Measurements from ENCODE around the gene RNF145.
"Not testable (repeated sequence)": the region's sequence is repeated elsewhere in the genome, so short reads cannot be mapped to it uniquely, and the experiment has no call there.

Gene RNF145

DNA sequence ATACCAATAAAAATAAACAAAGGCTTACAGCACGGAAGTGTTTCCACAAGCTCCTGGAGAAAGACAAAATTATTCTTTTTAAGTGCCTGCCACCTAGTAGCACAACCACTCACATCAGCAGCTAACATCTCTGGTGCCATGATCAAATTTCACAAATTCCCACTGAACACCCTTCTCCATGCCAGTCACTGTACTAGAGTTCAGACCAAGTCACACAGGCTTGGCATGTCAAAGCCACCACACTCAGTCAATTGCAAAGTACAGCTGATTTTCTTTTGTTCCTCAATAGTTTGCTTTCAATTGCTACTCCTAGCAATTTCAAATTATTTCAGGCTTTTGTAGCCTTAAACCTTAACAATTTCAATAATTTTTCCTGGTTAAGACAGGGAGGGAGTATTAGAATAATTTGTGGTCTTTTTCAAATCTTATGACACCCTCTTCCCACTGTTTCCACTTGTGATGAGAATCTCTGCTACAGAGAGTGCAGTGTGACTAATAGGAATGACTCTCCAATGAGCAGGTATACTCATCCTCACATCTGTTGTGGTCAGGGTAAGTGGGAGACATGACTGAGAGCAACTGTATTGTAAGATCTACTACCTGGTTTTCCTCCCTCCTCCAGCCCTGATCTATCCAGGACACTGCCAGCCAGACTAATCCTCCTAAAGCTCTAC lies 46.2 kb downstream of the RNF145 start:
- Histone ChIP-seq H3K4me3 (ENCODE audit: low read length) (no peak overlapping the region), H3K27me3 (ENCODE audit: control insufficient read depth, insufficient read depth, low read length) (no peaks in the 10 kb centered on the region), H3K36me3 (ENCODE audit: control insufficient read depth, insufficient read depth, low read length) (no peaks in the 10 kb centered on the region), H3K4me1 (ENCODE audit: control insufficient read depth, insufficient read depth, low read length) (no peaks in the 10 kb centered on the region), H3K9me3 (ENCODE audit: control insufficient read depth, low read length) (no peaks in the 10 kb centered on the region), H3K9ac (ENCODE audit: low read length) (no peak overlapping the region)

DNA sequence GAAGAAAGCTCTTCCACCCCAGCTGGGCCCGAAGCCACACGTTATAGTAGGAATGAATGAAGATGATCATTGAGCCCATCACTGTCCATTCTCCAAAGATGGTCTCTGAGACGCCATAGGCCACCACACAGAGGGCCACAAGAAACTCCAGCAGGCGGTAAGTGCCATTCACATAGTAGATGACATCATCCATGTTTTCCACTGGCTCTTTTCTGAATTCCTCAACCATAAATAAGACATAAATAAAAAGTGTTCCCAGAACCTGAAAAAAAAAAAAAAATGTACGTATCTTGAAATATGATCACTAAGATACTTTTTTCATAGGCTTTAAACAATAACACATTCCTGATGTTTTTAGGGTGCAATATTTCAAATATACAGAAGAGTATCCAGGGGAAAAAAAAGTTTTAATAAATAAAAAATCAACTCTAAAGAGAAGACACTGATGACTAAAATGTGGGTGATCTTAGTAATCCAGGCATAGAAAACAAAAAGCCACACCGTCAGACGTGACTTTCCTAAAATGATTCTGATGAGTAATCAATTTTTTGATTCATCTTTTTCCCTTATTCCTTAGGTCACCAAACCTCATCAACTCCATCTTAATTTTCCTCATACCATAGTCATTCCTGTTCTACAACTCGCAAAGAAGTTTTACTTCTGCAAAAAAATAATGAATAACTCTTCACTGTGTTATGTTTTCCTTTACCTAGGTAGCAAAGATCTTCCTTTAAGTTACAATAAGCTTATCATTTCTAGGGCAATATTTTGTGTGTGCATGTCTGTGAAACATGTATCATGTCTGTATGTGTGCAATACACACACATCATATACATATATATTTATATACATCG lies 47.8 kb downstream of the RNF145 start:
- Histone ChIP-seq H3K4me3 (ENCODE audit: low read length) (no peak overlapping the region), H3K9ac (ENCODE audit: low read length) (no peak overlapping the region), H3K36me3 (ENCODE audit: control insufficient read depth, insufficient read depth, low read length) (no peaks in the 10 kb centered on the region), H3K9me3 (ENCODE audit: control insufficient read depth, low read length) (no peaks in the 10 kb centered on the region), H3K4me1 (ENCODE audit: control insufficient read depth, insufficient read depth, low read length) (no peaks in the 10 kb centered on the region), H3K27me3 (ENCODE audit: control insufficient read depth, insufficient read depth, low read length) (no peaks in the 10 kb centered on the region)

- not testable (repeated sequence) for H3K36me3 ChIP-seq (ENCODE audit: control insufficient read depth, insufficient read depth, low read length); H3K9ac ChIP-seq (ENCODE audit: low read length); H3K27me3 ChIP-seq (ENCODE audit: control insufficient read depth, insufficient read depth, low read length); H3K4me3 ChIP-seq (ENCODE audit: low read length); H3K9me3 ChIP-seq (ENCODE audit: control insufficient read depth, low read length); H3K4me1 ChIP-seq (ENCODE audit: control insufficient read depth, insufficient read depth, low read length)
Observed at GRCh38 chr5:159158553-159159091, 50.7 kb downstream of the RNF145 start.

GRCh38 chr5:159157552-159157951 lies 51.8 kb downstream of the RNF145 start:
- Histone ChIP-seq H3K9ac (ENCODE audit: low read length) (no peak overlapping the region), H3K4me3 (ENCODE audit: low read length) (no peak overlapping the region), H3K9me3 (ENCODE audit: control insufficient read depth, low read length) (no peaks in the 10 kb centered on the region), H3K27me3 (ENCODE audit: control insufficient read depth, insufficient read depth, low read length) (no peaks in the 10 kb centered on the region), H3K36me3 (ENCODE audit: control insufficient read depth, insufficient read depth, low read length) (no peaks in the 10 kb centered on the region), H3K4me1 (ENCODE audit: control insufficient read depth, insufficient read depth, low read length) (no peaks in the 10 kb centered on the region)

DNA sequence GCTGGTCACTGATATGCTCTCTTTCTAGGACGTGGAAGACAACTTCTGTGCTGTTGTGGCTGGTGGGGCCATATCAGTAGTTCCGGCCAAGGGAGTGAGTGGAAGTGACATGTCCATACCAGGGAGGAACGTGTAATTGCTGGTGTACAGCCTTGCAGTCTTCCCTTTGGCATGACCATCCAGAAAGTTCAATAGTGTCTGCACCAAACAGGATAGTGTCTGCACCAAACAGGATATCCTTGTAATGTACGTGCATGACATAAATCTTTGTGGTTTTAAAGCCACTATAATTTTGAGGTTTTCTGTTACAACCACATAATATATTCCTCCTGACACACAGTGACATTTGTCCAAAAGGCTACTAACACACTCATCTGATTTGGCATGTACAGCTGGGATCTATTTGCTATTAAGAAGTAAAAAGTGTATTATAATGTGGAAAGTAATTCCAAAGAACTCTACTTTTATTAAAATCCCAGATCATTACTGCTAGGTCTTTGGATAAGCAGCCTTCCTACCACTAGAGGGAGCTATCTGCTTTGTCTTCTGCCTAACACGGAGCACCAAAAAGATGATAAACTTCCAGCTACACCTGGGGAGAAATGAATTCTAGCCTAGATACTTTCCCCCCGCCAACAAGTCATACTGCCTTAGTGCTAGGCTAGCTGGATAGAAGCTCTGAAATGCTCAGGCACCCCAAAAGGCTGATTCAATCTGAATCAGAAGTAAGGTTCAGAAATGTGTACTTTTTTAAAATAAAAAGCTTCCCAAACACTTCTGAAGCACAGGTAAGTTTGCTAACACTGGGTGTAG lies 52.7 kb downstream of the RNF145 start:
- no peaks in the 10 kb centered on the region for H3K4me1 ChIP-seq (ENCODE audit: control insufficient read depth, insufficient read depth, low read length)
- no peak overlapping the region for H3K9ac ChIP-seq (ENCODE audit: low read length)
- H3K4me3 ChIP-seq (ENCODE audit: low read length): no peak overlapping the region
- H3K27me3 ChIP-seq (ENCODE audit: control insufficient read depth, insufficient read depth, low read length): no peaks in the 10 kb centered on the region
- no peaks in the 10 kb centered on the region for H3K36me3 ChIP-seq (ENCODE audit: control insufficient read depth, insufficient read depth, low read length)
- no peaks in the 10 kb centered on the region for H3K9me3 ChIP-seq (ENCODE audit: control insufficient read depth, low read length)

GRCh38 chr5:159155960-159156359 lies 53.4 kb downstream of the RNF145 start:
- no peaks in the 10 kb centered on the region for H3K27me3 ChIP-seq (ENCODE audit: control insufficient read depth, insufficient read depth, low read length)
- no peak overlapping the region for H3K4me3 ChIP-seq (ENCODE audit: low read length)
- no peaks in the 10 kb centered on the region for H3K36me3 ChIP-seq (ENCODE audit: control insufficient read depth, insufficient read depth, low read length)
- H3K4me1 ChIP-seq (ENCODE audit: control insufficient read depth, insufficient read depth, low read length): no peaks in the 10 kb centered on the region
- H3K9ac ChIP-seq (ENCODE audit: low read length): no peak overlapping the region
- H3K9me3 ChIP-seq (ENCODE audit: control insufficient read depth, low read length): no peaks in the 10 kb centered on the region

GRCh38 chr5:159152876-159153275 lies 56.5 kb downstream of the RNF145 start:
- H3K9ac ChIP-seq (ENCODE audit: low read length): no peak overlapping the region
- H3K4me1 ChIP-seq (ENCODE audit: control insufficient read depth, insufficient read depth, low read length): no peaks in the 10 kb centered on the region
- no peak overlapping the region for H3K4me3 ChIP-seq (ENCODE audit: low read length)
- H3K36me3 ChIP-seq (ENCODE audit: control insufficient read depth, insufficient read depth, low read length): no peaks in the 10 kb centered on the region
- H3K27me3 ChIP-seq (ENCODE audit: control insufficient read depth, insufficient read depth, low read length): no peaks in the 10 kb centered on the region
- H3K9me3 ChIP-seq (ENCODE audit: control insufficient read depth, low read length): no peaks in the 10 kb centered on the region

GRCh38 chr5:159149085-159149484 lies 60.3 kb downstream of the RNF145 start:
- Histone ChIP-seq H3K36me3 (ENCODE audit: control insufficient read depth, insufficient read depth, low read length) (no peaks in the 10 kb centered on the region), H3K9me3 (ENCODE audit: control insufficient read depth, low read length) (no peaks in the 10 kb centered on the region), H3K4me3 (ENCODE audit: low read length) (no peak overlapping the region), H3K4me1 (ENCODE audit: control insufficient read depth, insufficient read depth, low read length) (no peaks in the 10 kb centered on the region), H3K9ac (ENCODE audit: low read length) (no peak overlapping the region), H3K27me3 (ENCODE audit: control insufficient read depth, insufficient read depth, low read length) (peaks cover 5% of the 10 kb centered on the region)

DNA sequence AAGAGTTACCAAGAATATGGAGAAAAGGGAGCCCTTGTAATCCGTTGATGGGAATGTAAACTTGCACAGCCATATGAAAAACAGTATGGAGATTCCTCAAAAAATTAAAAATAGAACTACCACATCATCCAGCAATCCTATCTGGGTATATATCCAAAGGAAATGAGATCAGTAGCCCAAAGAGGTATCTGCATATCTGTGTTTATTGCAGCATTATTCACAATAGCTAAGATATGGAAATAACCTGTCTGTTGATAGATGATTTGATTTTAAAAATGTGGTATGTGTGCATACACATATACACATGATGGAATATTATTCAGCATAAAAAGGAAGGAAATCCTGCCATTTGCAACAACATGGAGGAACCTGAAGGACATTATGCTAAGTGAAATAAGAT lies 61.4 kb downstream of the RNF145 start:
- Histone ChIP-seq H3K9me3 (ENCODE audit: control insufficient read depth, low read length) (no peaks in the 10 kb centered on the region), H3K27me3 (ENCODE audit: control insufficient read depth, insufficient read depth, low read length) (peaks cover 5% of the 10 kb centered on the region), H3K4me1 (ENCODE audit: control insufficient read depth, insufficient read depth, low read length) (no peaks in the 10 kb centered on the region), H3K4me3 (ENCODE audit: low read length) (no peak overlapping the region), H3K36me3 (ENCODE audit: control insufficient read depth, insufficient read depth, low read length) (no peaks in the 10 kb centered on the region), H3K9ac (ENCODE audit: low read length) (no peak overlapping the region)

GRCh38 chr5:159146839-159147238 lies 62.5 kb downstream of the RNF145 start:
- H3K4me1 ChIP-seq (ENCODE audit: control insufficient read depth, insufficient read depth, low read length): no peaks in the 10 kb centered on the region
- H3K4me3 ChIP-seq (ENCODE audit: low read length): no peak overlapping the region
- no peaks in the 10 kb centered on the region for H3K9me3 ChIP-seq (ENCODE audit: control insufficient read depth, low read length)
- H3K27me3 ChIP-seq (ENCODE audit: control insufficient read depth, insufficient read depth, low read length): peaks cover 5% of the 10 kb centered on the region
- no peak overlapping the region for H3K9ac ChIP-seq (ENCODE audit: low read length)
- no peaks in the 10 kb centered on the region for H3K36me3 ChIP-seq (ENCODE audit: control insufficient read depth, insufficient read depth, low read length)

DNA sequence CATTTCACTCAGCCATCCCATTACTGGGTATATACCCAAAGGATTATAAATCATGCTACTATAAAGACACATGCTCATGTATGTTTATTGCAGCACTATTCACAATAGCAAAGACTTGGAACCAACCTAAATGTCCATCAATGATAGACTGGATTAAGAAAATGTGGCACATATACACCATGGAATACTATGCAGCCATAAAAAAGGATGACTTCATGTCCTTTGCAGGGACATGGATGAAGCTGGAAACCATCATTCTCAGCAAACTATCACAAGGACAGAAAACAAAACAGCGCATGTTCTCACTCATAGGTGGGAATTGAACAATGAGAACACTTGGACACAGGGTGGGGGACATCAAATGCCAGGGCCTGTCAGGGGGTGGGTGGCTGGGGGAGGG lies 64.2 kb downstream of the RNF145 start:
- H3K9ac ChIP-seq (ENCODE audit: low read length); H3K9me3 ChIP-seq (ENCODE audit: control insufficient read depth, low read length); H3K4me1 ChIP-seq (ENCODE audit: control insufficient read depth, insufficient read depth, low read length); H3K36me3 ChIP-seq (ENCODE audit: control insufficient read depth, insufficient read depth, low read length); H3K4me3 ChIP-seq (ENCODE audit: low read length); H3K27me3 ChIP-seq (ENCODE audit: control insufficient read depth, insufficient read depth, low read length): not testable (repeated sequence)

DNA sequence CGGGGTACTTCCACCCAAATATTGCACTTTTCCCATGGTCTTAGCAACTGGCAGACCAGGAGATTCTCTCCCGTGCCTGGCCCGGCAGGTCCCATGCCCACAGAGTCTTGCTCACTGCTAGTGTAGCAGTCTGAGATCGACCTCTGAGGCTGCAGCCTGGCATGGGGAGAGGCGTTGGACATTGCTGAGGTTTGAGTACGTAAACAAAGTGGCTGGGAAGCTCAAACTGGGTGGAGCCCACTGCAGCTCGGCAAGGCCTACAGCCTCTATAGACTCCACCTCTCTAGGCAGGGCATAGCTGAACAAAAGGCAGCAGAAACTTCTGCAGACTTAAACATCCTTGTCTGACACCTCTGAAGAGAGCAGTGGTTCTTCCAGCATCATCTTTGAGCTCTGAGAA lies 69.6 kb downstream of the RNF145 start:
- Histone ChIP-seq H3K27me3 (ENCODE audit: control insufficient read depth, insufficient read depth, low read length) (no peaks in the 10 kb centered on the region), H3K9me3 (ENCODE audit: control insufficient read depth, low read length) (no peaks in the 10 kb centered on the region), H3K4me3 (ENCODE audit: low read length) (no peak overlapping the region), H3K9ac (ENCODE audit: low read length) (no peak overlapping the region), H3K36me3 (ENCODE audit: control insufficient read depth, insufficient read depth, low read length) (no peaks in the 10 kb centered on the region), H3K4me1 (ENCODE audit: control insufficient read depth, insufficient read depth, low read length) (no peaks in the 10 kb centered on the region)

All from mucosa of stomach (tissue), 1 donor.